GM20431 (cell line): Measurements from ENCODE around the gene VCP.

Experiments
- in situ Hi-C: fragments of 300-500 bp; cut with MseI, MboI; formaldehyde crosslinking; loops from one replicate; pipeline ENCODE4 v1.15.0; 2020; ENCODE audit warnings: low sequenced_read_pairs; ENCODE audit not compliant: unreplicated experiment

VCP gene

GRCh38 chr9:35070823-35071813 lies 1.3 kb downstream of the VCP start:
- in situ Hi-C loops, result no loop called here

DNA sequence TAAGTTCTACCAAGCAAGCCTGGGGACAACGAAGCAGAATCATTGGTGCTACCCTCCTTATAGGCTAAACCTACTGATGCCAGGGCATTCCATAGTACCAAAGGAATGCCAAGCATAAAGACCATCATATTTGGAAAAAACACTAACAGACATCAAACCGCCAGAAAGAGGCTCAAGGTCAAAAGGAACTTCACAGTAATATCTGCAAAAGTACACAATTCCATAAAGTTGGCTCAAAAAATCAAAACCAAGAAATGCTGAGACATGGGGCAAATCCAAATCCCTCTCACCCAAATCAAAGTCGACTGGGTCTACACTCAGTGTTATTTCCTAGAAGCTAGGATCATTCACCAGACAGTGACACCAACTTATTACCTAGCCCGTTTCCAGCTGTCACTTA lies 3.4 kb downstream of the VCP start:
- in situ Hi-C loops, result no loop called here

DNA sequence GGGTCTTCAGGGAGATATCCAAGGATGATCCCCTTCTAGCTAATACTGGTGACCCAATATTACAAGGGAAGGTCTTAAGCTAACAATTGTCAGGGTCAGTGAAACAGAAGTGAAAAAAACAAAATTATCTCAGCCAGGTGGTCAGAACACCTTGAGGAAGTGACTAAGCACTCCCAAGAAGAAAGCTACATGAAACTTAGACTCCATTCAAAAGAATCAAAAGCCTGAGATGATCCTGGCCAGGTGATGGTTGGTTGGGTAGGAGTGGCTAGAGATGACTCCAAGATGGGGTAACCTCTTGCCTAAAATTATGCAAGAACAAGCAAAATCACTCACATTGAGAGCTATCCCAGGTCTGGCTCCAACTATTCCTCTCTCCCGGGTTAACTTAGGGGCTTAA lies 5.4 kb downstream of the VCP start:
- in situ Hi-C loops, result no loop called here

- in situ Hi-C loops, result no loop called here
Observed at GRCh38 chr9:35060548-35061207, 11.7 kb downstream of the VCP start.

GRCh38 chr9:35059438-35059837 lies 13.0 kb downstream of the VCP start:
- in situ Hi-C loops, result no loop called here

GRCh38 chr9:35057271-35057620 lies 15.2 kb downstream of the VCP start:
- in situ Hi-C loops, result no loop called here

GRCh38 chr9:35056571-35057270 lies 15.7 kb downstream of the VCP start:
- in situ Hi-C loops, result no loop called here

GRCh38 chr9:35054871-35055644 lies 17.4 kb downstream of the VCP start:
- in situ Hi-C loops, result no loop called here

GRCh38 chr9:35054185-35054835 lies 18.1 kb downstream of the VCP start:
- in situ Hi-C loops, result no loop called here

DNA sequence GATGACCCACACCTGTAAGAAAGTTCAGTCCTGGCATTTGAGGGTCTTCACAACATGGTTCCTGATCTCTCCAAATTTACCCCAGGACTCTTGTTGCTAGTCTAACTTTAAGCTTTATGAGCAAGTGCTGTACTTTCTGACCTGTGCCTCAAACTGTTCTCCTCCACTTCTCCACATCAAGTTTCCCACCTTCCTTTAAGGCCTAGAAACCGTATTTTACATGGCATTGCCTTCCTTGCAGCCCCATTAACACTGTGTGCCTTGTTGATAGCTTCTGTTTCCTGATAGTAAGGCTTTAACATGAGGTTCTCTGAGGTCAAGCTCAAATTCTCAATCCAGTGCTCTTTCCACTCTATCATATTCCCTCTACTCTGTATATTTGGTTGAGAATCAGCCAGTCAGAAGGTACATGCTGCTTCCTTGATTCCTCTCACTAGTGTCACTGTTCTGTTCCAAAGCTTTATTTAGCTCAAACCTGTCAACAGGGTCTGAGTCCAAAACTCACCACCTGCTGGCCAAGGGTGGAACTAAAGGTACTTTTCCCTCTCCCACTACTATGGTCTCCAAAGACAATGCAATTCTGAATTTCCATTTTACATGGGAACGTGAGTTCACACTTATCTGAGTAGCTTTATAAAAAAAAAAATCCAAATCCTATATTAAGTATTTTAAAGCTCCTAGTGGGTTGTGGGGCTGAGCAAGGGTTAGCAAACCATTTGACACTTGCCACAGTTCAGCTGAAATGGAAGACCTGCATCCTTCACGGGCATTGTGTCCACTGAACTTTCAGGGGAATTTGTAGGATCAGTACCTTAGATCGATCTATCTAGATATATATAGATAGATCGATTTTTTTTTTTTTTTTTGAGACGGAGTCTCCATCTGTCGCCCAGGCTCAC lies 21.1 kb downstream of the VCP start:
- in situ Hi-C loops, result no loop called here

- in situ Hi-C loops, result no loop called here
Observed at GRCh38 chr9:35048511-35048910, 23.9 kb downstream of the VCP start.

DNA sequence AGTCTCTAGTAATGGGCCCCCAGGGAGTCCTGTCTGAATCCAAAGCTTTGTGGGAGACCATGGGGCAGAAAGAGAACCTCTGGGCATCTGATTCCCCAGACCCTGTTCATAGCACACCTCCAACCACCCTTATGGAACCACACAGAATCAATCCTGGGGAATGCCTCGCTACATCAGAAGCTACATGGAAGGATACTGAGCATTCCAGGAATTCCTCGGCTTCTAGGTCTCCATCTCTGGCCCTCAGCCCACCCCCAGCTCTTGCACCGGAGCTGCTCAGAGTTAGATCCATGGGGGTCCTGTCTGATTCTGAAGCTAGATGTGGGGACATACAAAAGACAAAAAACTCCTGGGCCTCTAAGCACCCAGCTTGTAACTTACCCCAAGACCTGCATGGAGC lies 28.4 kb downstream of the VCP start:
- in situ Hi-C loops, result no loop called here

GRCh38 chr9:35042891-35043545 lies 29.4 kb downstream of the VCP start:
- in situ Hi-C loops, result no loop called here

- in situ Hi-C loops, result no loop called here
Observed at GRCh38 chr9:35042081-35042604, 30.3 kb downstream of the VCP start.

DNA sequence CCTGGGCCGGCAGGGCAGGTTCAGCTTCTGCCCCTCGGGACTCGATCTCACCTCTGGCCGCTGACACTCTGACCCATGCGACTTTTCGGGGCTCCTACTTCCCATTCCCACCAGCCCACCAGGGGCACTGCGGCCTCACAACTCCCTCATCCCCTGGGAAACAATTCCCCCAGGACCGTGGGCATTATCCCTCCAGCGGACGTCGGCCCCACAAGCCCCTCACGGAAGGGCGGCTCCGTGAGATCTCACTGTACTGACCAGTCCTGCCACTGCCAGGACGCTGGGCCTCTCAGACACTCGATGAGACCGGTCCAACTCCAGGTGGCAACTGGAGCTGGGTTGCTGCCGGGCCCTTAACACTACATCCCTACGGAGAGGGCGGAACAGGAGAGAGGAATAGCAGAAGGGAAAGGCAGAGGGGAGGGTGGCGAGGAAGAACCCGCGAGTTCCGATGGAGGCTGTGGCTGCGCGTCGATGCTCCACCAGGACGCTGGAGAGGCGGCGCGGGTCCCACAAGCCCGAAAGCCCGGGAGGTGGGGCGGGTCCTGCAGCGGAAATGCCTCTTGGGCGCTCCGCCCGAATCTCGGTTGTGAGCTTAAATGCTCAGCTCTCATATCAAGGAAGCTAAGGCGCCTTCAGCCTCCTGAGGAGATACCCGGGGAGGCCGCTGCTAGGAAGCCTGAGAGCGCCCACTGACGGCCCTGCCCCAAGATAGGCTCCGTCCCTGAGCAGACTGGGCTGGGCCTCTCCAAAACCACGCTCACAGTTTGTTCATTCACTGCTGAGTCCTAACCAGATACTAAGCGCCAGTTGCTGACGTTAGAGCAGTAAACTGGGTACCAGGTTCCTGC lies 36.3 kb downstream of the VCP start:
- in situ Hi-C loops, result no loop called here

DNA sequence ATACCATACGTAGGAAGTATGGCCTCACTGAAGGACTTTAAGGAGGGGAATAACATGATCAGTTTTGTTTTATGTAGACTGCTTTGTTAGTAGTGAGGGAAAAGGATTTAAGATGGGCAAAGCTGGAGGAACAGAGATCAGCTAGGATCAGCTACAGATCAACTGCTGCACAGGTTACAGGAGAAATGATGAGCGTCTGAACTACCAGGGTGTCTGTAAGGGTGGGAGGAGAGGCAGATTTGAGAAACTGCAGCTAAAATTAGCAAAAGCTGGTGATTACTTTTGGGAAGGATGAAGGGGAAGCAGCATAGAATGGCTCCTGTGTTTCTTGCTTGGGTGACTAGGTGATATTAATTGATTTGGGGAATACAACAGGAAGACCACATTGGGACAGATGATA lies 39.3 kb downstream of the VCP start:
- in situ Hi-C loops, result no loop called here

GRCh38 chr9:35029852-35030251 lies 42.6 kb downstream of the VCP start:
- in situ Hi-C loops, result no loop called here
